Activated CD8-positive, alpha-beta memory T cell treated with anti-CD3 and anti-CD28 coated beads, Interleukin-2, amount 50 U/mL, for 24 hours (primary cell): ENCODE measurements around the gene FAM107B.

Experiments
- DNase-seq: peaks from one replicate; pipeline ENCODE4 v3.0.0-alpha.2; 2020; ENCODE audit errors: extremely low read depth

Gene FAM107B

GRCh38 chr10:14499601-14499904, 275.1 kb downstream of the FAM107B start:
- no peak for DNase-seq

- no peak for DNase-seq
Measured at GRCh38 chr10:14498326-14498725, 276.4 kb downstream of the FAM107B start.

- DNase-seq = no peak
Measured at GRCh38 chr10:14491811-14492210, 282.9 kb downstream of the FAM107B start.

- no peak for DNase-seq
Measured at GRCh38 chr10:14489522-14490177, 285.0 kb downstream of the FAM107B start.

GRCh38 chr10:14487488-14487883, 287.2 kb downstream of the FAM107B start:
- no peak for DNase-seq

- no peak for DNase-seq
Measured at GRCh38 chr10:14486777-14487487, 287.8 kb downstream of the FAM107B start.

- no peak for DNase-seq
Measured at GRCh38 chr10:14485986-14486385, 288.7 kb downstream of the FAM107B start.

GRCh38 chr10:14483417-14483816, 291.3 kb downstream of the FAM107B start:
- no peak for DNase-seq

- DNase-seq = no peak
Measured at GRCh38 chr10:14481752-14482151, 292.9 kb downstream of the FAM107B start.

- no peak for DNase-seq
Measured at GRCh38 chr10:14481014-14481413, 293.7 kb downstream of the FAM107B start.

- DNase-seq = no peak
Measured at GRCh38 chr10:14478604-14479003, 296.1 kb downstream of the FAM107B start.

- no peak for DNase-seq
Measured at GRCh38 chr10:14478201-14478600, 296.5 kb downstream of the FAM107B start.

GRCh38 chr10:14477408-14477710, 297.3 kb downstream of the FAM107B start:
- no peak for DNase-seq

GRCh38 chr10:14476641-14477407, 297.9 kb downstream of the FAM107B start:
- no peak for DNase-seq

- no peak for DNase-seq
Measured at GRCh38 chr10:14476006-14476405, 298.7 kb downstream of the FAM107B start.

- no peak for DNase-seq
Measured at GRCh38 chr10:14474656-14475055, 300.0 kb downstream of the FAM107B start.

GRCh38 chr10:14470920-14471319, 303.8 kb downstream of the FAM107B start:
- DNase-seq = no peak

GRCh38 chr10:14468726-14469125, 306.0 kb downstream of the FAM107B start:
- no peak for DNase-seq
